Measurements from ENCODE around the gene ROBO1.

The ROBO1 gene

GRCh38 chr3:79001255-79001654 is 766.5 kb downstream of the ROBO1 start:
- no peak for DNase-seq

- no peak for DNase-seq
These were observed 768.7 kb downstream of the ROBO1 start for GRCh38 chr3:78999139-78999538.

GRCh38 chr3:78995087-78995486 is 772.7 kb downstream of the ROBO1 start:
- no peak for DNase-seq

GRCh38 chr3:78994174-78995027 is 773.4 kb downstream of the ROBO1 start:
- no peak for DNase-seq

GRCh38 chr3:78993375-78993774 is 774.4 kb downstream of the ROBO1 start:
- DNase-seq = no peak

- DNase-seq = no peak
These were observed 775.0 kb downstream of the ROBO1 start for GRCh38 chr3:78992830-78993229.

GRCh38 chr3:78992400-78992799 is 775.4 kb downstream of the ROBO1 start:
- DNase-seq = no peak

GRCh38 chr3:78991656-78992055 is 776.1 kb downstream of the ROBO1 start:
- no peak for DNase-seq

- no peak for DNase-seq
These were observed 777.6 kb downstream of the ROBO1 start for GRCh38 chr3:78990156-78990555.

- DNase-seq = no peak
These were observed 779.5 kb downstream of the ROBO1 start for GRCh38 chr3:78988324-78988723.

GRCh38 chr3:78986416-78987101 is 781.2 kb downstream of the ROBO1 start:
- no peak for DNase-seq

GRCh38 chr3:78985981-78986380 is 781.8 kb downstream of the ROBO1 start:
- no peak for DNase-seq

- DNase-seq = no peak
These were observed 788.8 kb downstream of the ROBO1 start for GRCh38 chr3:78979028-78979427.

GRCh38 chr3:78978037-78978436 is 789.8 kb downstream of the ROBO1 start:
- no peak for DNase-seq

GRCh38 chr3:78977073-78977472 is 790.7 kb downstream of the ROBO1 start:
- DNase-seq = no peak

GRCh38 chr3:78976200-78976599 is 791.6 kb downstream of the ROBO1 start:
- no peak for DNase-seq

- DNase-seq = no peak
These were observed 793.5 kb downstream of the ROBO1 start for GRCh38 chr3:78974181-78974790.

GRCh38 chr3:78972617-78973301 is 795.0 kb downstream of the ROBO1 start:
- no peak for DNase-seq

- DNase-seq = no peak
These were observed 797.1 kb downstream of the ROBO1 start for GRCh38 chr3:78970656-78971055.

GRCh38 chr3:78969483-78969882 is 798.3 kb downstream of the ROBO1 start:
- DNase-seq = no peak

GRCh38 chr3:78967061-78967460 is 800.7 kb downstream of the ROBO1 start:
- DNase-seq = no peak

GRCh38 chr3:78963771-78964170 is 804.0 kb downstream of the ROBO1 start:
- no peak for DNase-seq

GRCh38 chr3:78957456-78957855 is 810.3 kb downstream of the ROBO1 start:
- DNase-seq = no peak
